ENCODE measurements around the gene SSR2.

DNA sequence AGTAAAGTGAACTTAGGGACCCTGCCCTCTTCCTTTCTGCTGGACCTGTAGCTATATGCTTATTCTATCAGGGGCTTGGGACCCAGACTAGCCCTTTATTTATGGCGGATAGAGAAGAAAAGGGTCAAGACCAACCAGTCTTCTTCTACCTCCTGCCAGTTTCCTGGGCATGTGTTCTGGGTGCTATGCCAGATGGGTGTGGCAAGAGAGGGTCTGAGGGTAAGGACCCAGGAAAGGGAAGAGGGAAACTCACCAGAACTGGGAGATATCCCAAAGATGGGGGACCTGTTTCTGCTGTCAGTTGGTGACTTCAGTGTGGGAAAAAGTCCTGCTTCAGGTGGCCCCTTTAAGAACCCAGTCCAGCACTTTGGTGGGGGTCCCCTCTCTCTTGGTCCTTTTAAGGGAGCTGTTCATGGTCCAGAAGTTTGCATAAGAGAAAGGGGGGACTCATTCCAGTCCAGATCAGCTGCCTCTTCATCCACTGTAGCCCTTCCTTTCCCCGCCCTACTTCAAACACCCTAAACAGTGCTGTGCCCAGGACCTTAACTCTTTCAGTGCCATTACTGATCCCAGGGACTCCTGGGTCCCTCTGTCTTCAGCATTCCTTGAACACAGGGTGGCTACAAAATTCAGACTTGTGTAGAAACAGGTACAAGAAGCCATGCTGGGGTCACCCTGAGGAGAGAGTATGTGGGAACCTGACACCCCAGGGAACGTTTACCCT is 18.4 kb downstream of the SSR2 start:
- no peak for TF ChIP-seq POLR2A (IDR thresholded peaks at IDR 0.05)
- TF ChIP-seq EP300 (IDR thresholded peaks at IDR 0.05): no peak
